Aorta (tissue), 5 donors: ENCODE data around the gene PROB1. TPM values are rescaled to one million over a fixed set of nuclear protein-coding genes. Genes with fewer than 3 reads are reported as not detected.

ENCODE experiments used
- ATAC-seq: fragments of 200-7000 bp; cut with Tn5 transposase; one replicate; pipeline ENCODE4 v1.9.1; 2022; ENCODE audit warnings: moderate library complexity; ENCODE audit not compliant: low FRiP score
- DNase-seq, 2 donors: peaks; one replicate each; pipeline ENCODE4 v3.0.0-alpha.2; 2020
- H3K27ac ChIP-seq, 2 donors: one replicate each; pipeline ENCODE4 v1.5.1; 2013; ENCODE audit warnings: low read length in 2 of 2, mild to moderate bottlenecking in 2 of 2, moderate library complexity in 2 of 2, control low read depth in 1 of 2, inconsistent platforms in 1 of 2, low read depth in 1 of 2
- H3K27me3 ChIP-seq, 2 donors: one replicate each; pipeline ENCODE4 v1.6.1; 2013; ENCODE audit warnings: control low read depth in 1 of 2, low read length in 1 of 2, mild to moderate bottlenecking in 1 of 2, moderate library complexity in 1 of 2; ENCODE audit not compliant: insufficient read depth in 2 of 2, control insufficient read depth in 1 of 2
- H3K36me3 ChIP-seq, 2 donors: one replicate each; pipeline ENCODE4 v1.6.1; 2013; ENCODE audit warnings: control low read depth in 1 of 2, low read length in 1 of 2, mild to moderate bottlenecking in 1 of 2; ENCODE audit not compliant: insufficient read depth in 2 of 2, control insufficient read depth in 1 of 2
- H3K4me1 ChIP-seq, 2 donors: one replicate each; pipeline ENCODE4 v1.6.1; 2013; ENCODE audit warnings: low read length in 2 of 2, control low read depth in 1 of 2, mild to moderate bottlenecking in 1 of 2, moderate library complexity in 1 of 2; ENCODE audit not compliant: insufficient read depth in 2 of 2, control insufficient read depth in 1 of 2
- H3K4me3 ChIP-seq, 2 donors: one replicate each; pipeline ENCODE4 v1.5.1; 2013; ENCODE audit warnings: low read length in 2 of 2, control low read depth in 1 of 2, mild to moderate bottlenecking in 1 of 2
- H3K9me3 ChIP-seq: one replicate; pipeline ENCODE4 v1.6.1; 2013; ENCODE audit warnings: mild to moderate bottlenecking, low read length; ENCODE audit not compliant: control insufficient read depth
- WGBS, 2 donors: extraction: QIAGEN DNeasy Blood & Tissue Kit; methylation state at CpG; one replicate each; pipeline ENCODE4 v1.1.7; 2013; 5-methylcytosine and 5-hydroxymethylcytosine counted together
- intact Hi-C, 2 donors: fragments of 100-400 bp; cut with DNase I; formaldehyde crosslinking; loops; one replicate each; pipeline versions ENCODE4 v1.14.2 to v1.15.0; 2022
- polyA plus RNA-seq, 2 donors: library from polyadenylated mRNA; stranded (reverse); fragments of 200-250 nt; gene quantifications; one replicate each; pipeline ENCODE4 v1.2.3, GENCODE V29; 2013
- total RNA-seq, 2 donors: library from RNA; stranded (reverse); fragmentation: NEBNext Ultra II Directional; extraction: Animal tissue kit (Norgen Biotek cat#: 25700); gene quantifications; one replicate each; pipeline ENCODE4 v1.2.1, GENCODE V29; 2021
- donor health status: healthy with polysubstance abuse.
- donor health status: Bipolar disorder and iron deficiency.
- donor health status: DM: no; HTN: no; CAD: no.
- donor health status: DM: no; HTN: no; CAD: no.
- donor health status: DM: yes; HTN: yes; CAD: no.

Gene PROB1
- total and polyA plus RNA-seq, 4 donors: 0.13 to 3.0 (median 1.1) TPM

GRCh38 chr5:139378101-139378825 lies 16.6 kb downstream of the PROB1 start:
- Histone ChIP-seq H3K27ac (no peak overlapping the region), H3K4me1 (no peaks in the 10 kb centered on the region), H3K36me3 (peaks cover 0 to 2% of the 10 kb centered on the region in 2 donors), H3K9me3 (no peaks in the 10 kb centered on the region), H3K4me3 (no peak overlapping the region), H3K27me3 (no peaks in the 10 kb centered on the region)
- intact Hi-C loops: no loop called here
- ATAC-seq (no peak), DNase-seq (peak in 1 of 2 donors; percentile 65)
- 61 to 62% methylated on average over 46 to 47 of the region's 47 CpGs for WGBS, 2 donors

DNA sequence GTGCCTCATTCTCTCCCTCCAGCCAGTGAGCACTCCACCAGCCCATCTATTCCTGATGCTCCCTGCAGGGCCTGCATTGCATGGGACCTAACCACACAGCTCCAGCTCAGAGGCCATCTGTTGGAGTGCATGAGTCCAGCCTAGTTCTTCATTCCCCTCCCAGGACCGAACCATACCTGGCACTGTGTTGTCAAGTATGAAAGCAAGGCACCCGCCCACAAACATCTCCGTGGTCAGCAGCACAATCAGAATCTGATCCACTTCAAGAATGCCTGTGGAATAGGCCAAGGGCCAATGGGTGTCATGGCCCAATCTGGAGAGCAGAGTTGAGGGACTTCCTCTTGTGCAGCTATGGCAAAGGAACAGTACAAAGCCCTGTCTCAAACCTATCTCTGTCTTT lies 17.7 kb downstream of the PROB1 start:
- intact Hi-C loops: no loop called here
- peaks cover 0 to 2% of the 10 kb centered on the region in 2 donors for H3K36me3 ChIP-seq

GRCh38 chr5:139376364-139376763 lies 18.5 kb downstream of the PROB1 start:
- WGBS, 2 donors: 95 to 96% methylated on average over 7 of the region's 7 CpGs
- H3K27me3 ChIP-seq: no peaks in the 10 kb centered on the region
- ATAC-seq: no peak
- H3K4me3 ChIP-seq: no peak overlapping the region
- H3K36me3 ChIP-seq: peaks cover 0 to 5% of the 10 kb centered on the region in 2 donors
- no peaks in the 10 kb centered on the region for H3K9me3 ChIP-seq
- intact Hi-C loops: no loop called here
- DNase-seq: no peak
- H3K4me1 ChIP-seq: no peaks in the 10 kb centered on the region
- H3K27ac ChIP-seq: no peak overlapping the region

More for the DNA sequence above, 17.7 kb downstream of the PROB1 start:
- Histone ChIP-seq H3K27ac (no peak overlapping the region), H3K27me3 (no peaks in the 10 kb centered on the region), H3K4me3 (no peak overlapping the region), H3K9me3 (no peaks in the 10 kb centered on the region), H3K4me1 (no peaks in the 10 kb centered on the region)
- DNase-seq: peak in 1 of 2 donors; percentile 28
- ATAC-seq: no peak
- 87 to 89% methylated on average over 3 of the region's 3 CpGs for WGBS, 2 donors

GRCh38 chr5:139374909-139375308 lies 20.0 kb downstream of the PROB1 start:
- 95 to 97% methylated on average over 2 of the region's 2 CpGs for WGBS, 2 donors
- no peaks in the 10 kb centered on the region for H3K4me1 ChIP-seq
- intact Hi-C loops: no loop called here
- H3K4me3 ChIP-seq: no peak overlapping the region
- no peaks in the 10 kb centered on the region for H3K9me3 ChIP-seq
- DNase-seq (no peak), ATAC-seq (no peak)
- peaks cover 0 to 5% of the 10 kb centered on the region in 2 donors for H3K36me3 ChIP-seq
- H3K27me3 ChIP-seq: no peaks in the 10 kb centered on the region
- H3K27ac ChIP-seq: no peak overlapping the region

GRCh38 chr5:139371482-139372435 lies 23.1 kb downstream of the PROB1 start:
- intact Hi-C loops: no loop called here
- Histone ChIP-seq H3K27me3 (no peaks in the 10 kb centered on the region), H3K36me3 (peaks cover 0 to 5% of the 10 kb centered on the region in 2 donors), H3K4me1 (no peaks in the 10 kb centered on the region), H3K27ac (no peak overlapping the region), H3K9me3 (no peaks in the 10 kb centered on the region), H3K4me3 (no peak overlapping the region)
- ATAC-seq (no peak), DNase-seq (no peak)
- 67 to 73% methylated on average over 7 of the region's 7 CpGs for WGBS, 2 donors

- intact Hi-C loops: no loop called here
- Histone ChIP-seq H3K27me3 (no peaks in the 10 kb centered on the region), H3K4me1 (no peaks in the 10 kb centered on the region), H3K36me3 (peaks cover 4 to 5% of the 10 kb centered on the region in 2 donors), H3K27ac (no peak overlapping the region), H3K9me3 (no peaks in the 10 kb centered on the region), H3K4me3 (no peak overlapping the region)
- no peak for DNase-seq
- 80 to 84% methylated on average over 1 of the region's 1 CpG for WGBS, 2 donors
- ATAC-seq: no peak
Measured at GRCh38 chr5:139369181-139369580, 25.7 kb downstream of the PROB1 start.

- no peak overlapping the region for H3K4me3 ChIP-seq
- WGBS, 2 donors: 61 to 62% methylated on average over 2 of the region's 2 CpGs
- intact Hi-C loops: no loop called here
- H3K27me3 ChIP-seq: no peaks in the 10 kb centered on the region
- H3K27ac ChIP-seq: no peak overlapping the region
- DNase-seq (no peak), ATAC-seq (no peak)
- H3K4me1 ChIP-seq: no peaks in the 10 kb centered on the region
- peaks cover 4 to 8% of the 10 kb centered on the region in 2 donors for H3K36me3 ChIP-seq
- H3K9me3 ChIP-seq: no peaks in the 10 kb centered on the region
Measured at GRCh38 chr5:139368613-139369012, 26.3 kb downstream of the PROB1 start.

- H3K27ac ChIP-seq: no peak overlapping the region
- ATAC-seq (no peak), DNase-seq (no peak)
- peaks cover 4 to 5% of the 10 kb centered on the region in 2 donors for H3K36me3 ChIP-seq
- no peak overlapping the region for H3K4me3 ChIP-seq
- no peaks in the 10 kb centered on the region for H3K27me3 ChIP-seq
- no peaks in the 10 kb centered on the region for H3K4me1 ChIP-seq
- no peaks in the 10 kb centered on the region for H3K9me3 ChIP-seq
- 78 to 86% methylated on average over 2 of the region's 2 CpGs for WGBS, 2 donors
- intact Hi-C loops: no loop called here
Measured at GRCh38 chr5:139364466-139364865, 30.4 kb downstream of the PROB1 start.
